ENCODE measurements around the gene NDST3.
A peak's percentile ranks its signal among the peaks of the same experiment; 100 is the strongest.

Gene NDST3

DNA sequence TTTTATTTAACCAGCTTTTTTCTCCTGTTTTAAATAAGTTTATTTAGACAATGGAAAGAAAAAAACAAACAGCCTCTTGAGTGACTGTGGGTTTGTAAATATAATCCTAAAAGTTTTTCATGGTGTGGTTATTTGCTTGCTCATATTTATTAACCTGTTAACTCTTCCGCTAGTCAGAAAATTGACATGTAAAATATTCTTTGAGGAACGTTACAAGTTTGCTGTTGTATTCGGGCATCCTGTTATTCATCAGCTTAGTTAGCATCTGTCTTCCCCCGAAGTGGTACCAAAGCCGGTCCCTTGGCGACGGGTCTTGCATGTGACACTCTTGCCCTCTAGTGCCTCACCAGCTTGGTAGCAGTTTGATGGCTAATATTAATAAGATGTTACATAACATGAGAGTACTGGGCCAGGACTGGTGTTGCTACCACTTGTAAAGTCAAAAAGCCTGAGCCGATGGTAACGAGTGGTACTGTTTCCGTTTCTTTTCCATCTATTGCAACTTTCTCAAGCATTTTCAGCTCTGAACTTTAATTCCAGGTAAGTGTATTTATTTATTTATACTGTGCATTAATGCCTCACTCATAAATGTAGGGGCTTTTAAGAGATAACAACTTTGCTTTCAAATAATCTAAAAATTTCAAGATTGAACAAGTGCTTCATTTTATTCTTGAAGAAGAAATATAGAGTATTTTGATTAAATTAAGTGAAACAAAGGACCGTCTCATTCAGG is at the start of gene NDST3:
Gene NDST3, plus strand, starts transcription at position 434 of the 733 bp plus-strand sequence. CDS start 19,425 bp downstream, outside the sequence.
- peak in 11 of 14 donors; percentile 18 to 93 (median 49) for DNase-seq

DNA sequence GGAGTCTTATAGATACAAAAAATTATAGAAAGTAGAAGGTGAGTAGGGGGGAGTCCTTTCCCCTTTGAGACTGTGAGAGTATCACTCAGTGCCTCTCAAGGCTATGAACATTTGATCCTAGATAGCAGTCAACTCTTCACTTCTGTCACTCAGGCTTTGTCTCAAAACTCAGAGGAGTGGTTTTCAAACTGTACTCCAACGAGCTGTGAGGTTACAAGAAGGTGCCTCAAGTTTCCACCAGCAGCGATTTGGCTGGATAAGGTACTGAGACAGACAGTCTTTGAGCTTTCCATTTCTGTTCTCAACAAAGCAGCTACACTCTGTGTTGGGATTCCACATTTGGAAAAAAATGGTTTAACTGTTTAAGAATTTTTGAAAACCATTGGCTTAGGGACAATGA is 48.0 kb upstream of the NDST3 start:
- no peak for DNase-seq

DNA sequence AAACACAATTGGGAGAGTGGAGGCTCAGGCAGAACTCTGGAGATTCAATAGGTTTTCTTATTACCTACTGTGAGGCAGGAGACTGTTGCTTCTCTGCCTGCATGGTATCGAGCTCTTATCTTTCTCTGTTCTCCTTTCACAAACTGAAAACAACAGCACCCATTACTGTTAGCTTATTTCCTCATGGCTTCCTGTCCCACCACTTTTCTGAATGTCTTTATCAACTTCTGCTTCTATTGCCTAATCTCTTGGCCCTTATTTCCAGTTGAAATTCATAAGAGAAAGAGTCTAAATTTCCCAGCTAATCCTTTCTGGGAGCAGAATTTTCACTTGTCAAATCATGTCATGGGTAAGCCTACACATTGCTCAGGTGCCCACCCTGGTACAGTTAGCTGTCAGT is 46.8 kb upstream of the NDST3 start:
- no peak for DNase-seq

DNA sequence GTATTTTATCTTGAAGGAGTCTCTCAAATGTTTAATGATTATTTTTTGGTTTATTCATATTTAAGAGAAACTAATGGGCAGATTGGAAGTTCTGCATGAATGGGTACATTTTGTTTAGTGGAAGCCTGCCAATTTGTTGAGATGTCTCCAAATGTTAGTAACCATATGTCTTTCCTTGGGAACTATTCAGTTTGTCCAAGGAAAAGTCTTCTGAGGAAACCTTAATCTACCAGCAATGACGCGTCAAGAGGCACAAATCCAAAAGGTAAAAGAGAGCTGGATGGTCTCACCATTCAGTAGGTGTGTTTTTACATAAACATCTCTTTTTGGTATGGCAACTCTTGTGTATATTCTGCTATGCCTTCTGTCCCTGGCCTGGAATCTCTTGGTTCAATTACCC is 37.4 kb upstream of the NDST3 start:
- peak in 2 of 14 donors; percentile 0 to 70 for DNase-seq

DNA sequence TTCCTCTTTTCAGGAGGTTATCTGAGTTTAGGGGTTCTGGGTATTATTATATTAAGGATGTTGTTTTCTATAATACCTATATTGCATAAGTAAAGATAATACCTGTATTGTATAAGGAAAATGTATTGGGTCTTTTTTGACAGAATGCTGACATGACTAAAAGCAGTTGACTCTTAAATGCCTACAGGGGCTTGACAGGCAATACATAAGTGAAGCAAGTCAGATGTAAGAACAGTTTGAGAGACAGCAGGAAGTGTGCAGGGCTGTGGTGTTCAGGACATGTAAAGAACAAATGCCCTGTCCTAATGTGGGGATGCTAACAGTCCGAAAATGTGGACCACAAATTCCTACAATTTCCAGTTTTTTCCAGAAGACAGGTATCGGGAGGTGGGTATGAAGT is 30.2 kb upstream of the NDST3 start:
- no peak for DNase-seq

DNA sequence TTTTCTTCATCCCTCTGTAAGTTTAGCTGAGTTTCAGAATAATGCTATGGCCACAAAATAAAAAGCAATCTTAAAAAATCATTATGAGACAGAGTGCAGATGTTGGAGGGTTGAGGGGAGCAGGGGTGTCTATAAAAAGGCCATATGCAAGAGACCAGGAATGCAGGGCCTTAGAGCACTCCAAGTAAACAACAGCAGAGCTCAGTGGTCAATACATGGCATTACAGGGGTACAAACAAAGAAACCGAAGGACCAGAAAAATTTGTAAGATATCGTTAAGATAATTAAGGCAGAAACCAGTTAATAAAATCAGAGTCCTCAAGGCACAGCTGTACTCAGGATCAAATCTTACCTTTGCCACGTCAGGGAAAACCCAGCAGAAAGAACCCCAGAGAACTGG is 28.4 kb upstream of the NDST3 start:
- no peak for DNase-seq

DNA sequence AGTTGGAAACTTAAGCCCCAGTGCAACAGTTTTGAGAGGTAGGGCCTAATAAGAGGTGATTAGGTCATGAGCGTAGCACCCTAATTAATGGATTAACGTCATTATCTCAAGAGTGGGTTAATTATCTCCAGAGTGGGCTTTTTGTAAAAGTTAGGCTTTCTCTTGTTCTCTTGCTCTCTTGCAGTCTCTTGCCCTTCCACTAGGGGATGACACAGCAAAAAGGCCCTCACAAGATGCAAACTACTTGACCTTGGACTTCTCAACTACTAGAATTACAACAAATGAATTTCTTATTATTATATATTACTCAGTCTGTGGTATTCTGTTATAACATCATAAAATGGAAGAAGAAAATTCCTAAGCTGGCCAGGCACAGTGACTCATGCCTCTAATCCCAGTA is 22.1 kb upstream of the NDST3 start:
- no peak for DNase-seq

DNA sequence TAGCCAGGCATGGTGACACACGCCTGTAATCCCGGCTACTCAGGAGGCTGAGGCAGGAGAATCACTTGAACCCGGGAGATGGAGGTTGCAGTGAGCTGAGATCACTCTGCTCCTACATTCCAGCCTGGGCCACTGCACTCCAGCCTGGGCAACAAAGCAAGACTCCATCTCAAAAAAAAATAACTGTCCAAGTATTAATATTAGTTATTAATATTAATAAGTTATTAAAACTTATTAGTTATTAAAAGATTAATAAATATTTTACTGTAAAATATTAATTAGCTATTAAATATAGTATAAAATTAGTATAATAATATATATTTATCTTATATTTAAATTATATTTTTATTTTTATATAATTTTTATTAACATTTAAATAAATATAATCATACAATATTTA is 19.5 kb upstream of the NDST3 start:
- no peak for DNase-seq

DNA sequence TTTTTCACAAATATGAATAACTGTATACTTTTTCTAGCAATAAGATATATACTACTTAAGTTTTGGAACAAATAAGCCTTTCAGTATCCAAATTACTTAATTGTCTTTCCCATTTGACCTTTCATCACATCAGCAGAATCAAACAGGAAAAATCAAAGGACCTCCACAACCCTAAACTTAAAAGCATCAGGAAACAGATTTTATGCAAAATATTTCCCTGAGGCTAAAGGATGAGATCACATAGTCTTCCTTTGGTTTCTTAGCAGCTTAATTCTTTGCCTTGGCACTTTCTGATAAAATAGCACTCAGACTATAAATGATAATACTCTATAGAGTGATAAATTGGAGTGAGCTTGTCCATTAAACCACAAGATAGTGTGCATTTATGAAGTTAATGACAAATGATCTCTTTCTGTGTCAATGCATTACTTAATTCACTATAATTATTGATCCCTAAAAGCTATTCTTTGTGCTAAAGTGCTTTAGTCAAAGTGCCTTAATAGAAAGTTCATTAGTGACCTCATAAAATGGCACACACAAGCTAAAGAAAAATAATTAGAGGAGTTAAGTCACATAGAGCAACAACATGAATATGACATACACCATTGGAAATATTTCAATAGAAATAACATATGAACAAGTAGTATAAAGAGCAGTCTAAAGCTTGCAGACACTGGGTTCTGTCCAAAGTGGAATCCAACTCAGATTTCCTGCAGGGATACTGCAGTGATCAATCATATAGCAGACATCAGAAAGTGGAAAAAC is 15.7 kb upstream of the NDST3 start:
- no peak for DNase-seq

DNA sequence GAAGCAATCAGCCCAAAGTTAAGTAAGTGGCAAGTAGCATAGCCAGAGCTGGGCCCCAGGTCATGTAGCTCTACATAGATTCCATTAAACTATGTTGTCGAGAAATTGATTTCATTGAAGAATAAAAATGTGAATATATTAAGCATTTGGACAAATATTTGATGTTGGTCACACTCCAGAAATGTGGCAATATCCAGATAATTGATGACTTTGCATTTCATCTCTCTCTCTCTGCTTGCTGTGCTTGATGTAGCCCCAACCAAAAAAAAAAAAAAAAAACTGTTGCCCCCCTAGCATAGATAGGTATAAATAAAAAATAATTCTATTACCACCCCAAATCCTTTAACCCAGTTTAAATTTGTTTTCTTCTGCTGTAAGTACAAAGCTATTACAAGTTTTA is 7.5 kb upstream of the NDST3 start:
- DNase-seq, result no peak

DNA sequence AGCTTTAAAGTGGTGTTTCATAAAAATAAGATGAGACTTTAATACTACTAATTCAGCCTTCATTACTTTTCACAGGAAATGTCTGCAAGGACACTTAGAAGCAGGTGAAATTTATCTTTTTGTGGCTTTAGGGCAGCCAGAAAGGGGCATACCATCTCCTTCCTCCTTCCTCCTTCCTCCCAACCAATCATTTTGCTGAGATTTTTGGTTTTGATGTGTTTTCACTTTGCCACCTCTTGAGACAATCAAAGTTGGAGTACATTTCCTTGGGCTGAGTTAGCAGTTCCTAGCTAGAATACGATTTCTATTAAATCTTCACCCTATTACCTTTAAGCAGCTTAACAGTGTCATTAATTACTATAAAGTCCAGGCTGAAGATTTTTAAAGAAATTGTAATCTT is 5.1 kb upstream of the NDST3 start:
- DNase-seq, result no peak

DNA sequence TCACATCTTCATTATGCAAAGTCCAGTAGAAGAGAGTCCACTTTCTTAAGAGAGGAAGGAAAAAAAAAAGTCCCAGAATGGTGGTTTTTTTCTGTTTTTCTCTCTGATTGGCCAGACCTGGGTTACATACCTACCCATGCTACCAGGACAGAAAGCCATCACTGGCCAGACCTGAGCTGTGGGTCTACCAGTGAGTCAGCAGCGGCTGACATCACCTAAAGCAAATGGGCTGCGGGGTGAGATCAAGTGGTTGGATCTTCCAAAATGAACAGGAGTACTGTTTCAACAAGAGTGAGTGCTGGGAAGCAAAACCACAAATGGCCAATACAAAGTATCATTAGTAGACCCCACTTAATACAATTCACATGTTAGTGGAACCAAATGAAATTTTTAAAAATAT is 1.6 kb upstream of the NDST3 start:
- DNase-seq, result peak in 2 of 14 donors; percentile 4 to 77

DNA sequence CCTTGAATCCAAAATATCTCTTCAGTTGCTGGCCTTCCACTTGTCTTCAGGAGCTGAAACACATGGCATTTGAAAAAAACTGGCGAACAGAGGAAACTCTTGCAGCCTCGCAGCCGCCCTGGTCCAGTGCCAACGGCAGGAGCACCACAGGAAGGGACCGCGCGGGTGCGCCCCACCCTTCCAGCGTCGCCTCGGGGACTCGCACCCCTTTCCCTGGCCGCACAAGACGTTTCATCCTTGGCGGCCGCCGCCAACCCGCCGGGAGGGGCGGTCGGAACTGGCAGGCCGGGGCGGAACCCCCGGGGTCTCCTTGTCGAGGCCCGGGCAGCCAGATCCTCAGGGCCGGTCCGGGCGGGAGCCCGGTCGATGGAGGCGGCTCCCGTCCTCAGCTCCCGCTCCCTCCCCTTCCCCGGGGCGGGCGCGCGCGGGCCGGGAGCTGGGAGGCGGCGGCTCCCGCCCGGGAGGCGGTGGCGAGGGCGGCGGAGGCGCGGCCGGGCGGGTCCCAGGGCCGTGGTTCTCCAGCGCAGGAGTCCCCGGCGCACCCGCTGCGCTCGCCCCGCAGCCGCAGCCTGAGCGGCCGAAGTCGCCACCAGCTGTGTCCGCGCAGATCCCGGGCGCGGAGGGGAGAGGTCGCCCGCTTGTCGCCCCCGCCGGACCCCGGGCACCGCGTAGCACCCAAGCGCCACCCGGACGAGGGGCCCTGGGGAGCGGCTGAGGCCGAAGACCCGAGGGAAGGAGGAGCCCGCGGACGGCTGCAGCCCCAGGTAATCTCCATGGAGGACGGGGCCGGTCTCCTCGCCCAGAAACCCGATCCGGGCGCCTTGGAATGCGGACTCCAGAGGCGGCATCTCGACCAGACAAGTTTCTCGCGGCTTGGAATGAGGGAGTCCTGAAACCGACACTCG is 886 bp upstream of the NDST3 start:
- peak in 11 of 14 donors; percentile 4 to 77 (median 36) for DNase-seq

DNA sequence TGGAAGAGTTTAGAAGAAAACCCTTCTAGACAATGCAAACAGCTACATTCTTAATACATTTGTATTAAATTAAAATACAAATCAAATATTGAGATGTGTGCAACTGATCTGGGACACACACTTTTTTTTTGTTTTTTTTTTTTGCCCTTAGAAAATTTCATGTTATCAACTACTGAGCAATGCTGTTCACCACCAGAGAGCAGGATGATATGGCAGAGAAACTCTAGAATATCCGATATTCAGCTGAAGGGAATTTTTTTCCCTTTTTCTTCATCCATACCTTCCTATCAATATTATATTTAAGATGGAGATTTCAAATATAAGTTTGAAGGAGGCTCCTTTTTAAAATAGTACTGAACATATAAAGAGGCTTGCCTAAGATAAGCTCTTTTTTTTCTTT is 1.0 kb downstream of the NDST3 start:
- DNase-seq, result peak in 1 of 14 donors; percentile 24

DNA sequence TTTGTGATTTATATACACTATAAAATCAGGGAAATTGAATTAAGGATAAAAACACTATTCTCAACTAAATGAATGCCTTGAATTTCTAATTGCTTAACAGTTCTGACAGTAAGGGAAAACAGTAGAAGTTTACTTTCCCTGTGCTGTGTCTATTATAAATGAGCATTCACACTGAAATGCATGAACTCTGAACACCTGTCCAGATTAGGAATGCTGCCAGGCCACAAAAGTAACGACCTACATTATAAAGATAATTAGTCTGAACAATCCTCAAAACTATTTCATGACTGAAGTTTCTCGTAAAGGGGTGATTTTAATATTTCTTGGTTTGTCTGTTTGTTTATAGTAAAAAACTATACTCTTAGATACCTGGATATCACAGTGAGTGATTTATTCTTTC is 2.0 kb downstream of the NDST3 start:
- DNase-seq, result peak in 1 of 14 donors; percentile 41

DNA sequence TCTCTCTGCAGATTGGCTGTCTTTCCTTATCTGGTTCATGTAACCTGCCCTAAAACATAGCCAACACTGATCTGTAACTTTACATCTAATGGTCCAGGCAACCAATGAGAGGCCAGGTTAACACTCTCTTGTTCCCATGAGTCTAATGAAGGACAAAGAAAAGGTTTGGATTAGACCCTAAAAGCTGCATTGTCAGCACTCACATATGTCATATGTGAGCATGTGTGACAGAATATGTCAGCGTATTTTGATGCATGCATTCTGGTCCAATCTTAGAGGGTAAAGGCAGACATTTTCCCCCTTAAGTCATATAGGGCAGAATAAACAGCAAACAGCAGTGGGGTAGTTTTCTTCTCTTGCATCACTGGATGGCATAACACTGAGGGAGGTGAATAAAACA is 3.7 kb downstream of the NDST3 start:
- DNase-seq, result peak in 1 of 14 donors; percentile 32

DNA sequence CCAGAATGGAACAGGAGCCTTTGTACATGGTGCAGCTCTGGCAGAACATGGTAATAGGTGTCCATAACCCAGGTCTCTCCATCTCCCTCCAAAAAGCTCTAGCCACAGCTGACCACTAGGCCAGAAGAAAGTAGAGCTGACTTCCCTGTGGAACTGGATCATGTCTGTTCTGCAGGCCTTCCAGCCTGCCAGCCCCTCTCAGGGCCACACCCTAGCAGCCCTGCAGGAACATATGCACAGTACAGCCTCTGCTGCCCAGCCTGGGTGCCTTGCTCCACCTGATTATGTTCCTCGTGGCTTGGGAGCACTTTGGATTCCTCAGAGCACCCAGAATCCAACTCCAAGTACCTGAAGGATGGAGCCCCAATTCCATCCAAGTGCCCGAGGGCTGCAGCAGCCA is 12.0 kb downstream of the NDST3 start:
- no peak for DNase-seq

DNA sequence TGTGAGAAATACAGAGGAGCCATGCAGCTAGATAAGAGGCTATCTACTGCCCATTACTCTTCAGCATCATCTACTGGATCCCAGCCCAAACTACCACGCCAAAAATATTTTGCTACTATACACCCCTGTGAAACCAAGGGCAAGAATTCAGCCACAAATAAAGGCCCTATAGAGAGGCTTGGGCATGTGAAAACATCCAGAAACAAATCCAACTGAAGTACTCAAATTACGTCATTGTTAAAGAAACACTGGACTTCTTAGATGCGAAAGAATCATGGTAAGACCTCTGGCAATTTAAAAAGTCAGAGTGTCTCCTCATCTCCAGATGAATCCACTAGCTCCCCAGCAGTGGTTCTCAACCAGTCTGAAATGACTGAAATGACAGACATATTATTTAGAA is 12.8 kb downstream of the NDST3 start:
- DNase-seq, result no peak

DNA sequence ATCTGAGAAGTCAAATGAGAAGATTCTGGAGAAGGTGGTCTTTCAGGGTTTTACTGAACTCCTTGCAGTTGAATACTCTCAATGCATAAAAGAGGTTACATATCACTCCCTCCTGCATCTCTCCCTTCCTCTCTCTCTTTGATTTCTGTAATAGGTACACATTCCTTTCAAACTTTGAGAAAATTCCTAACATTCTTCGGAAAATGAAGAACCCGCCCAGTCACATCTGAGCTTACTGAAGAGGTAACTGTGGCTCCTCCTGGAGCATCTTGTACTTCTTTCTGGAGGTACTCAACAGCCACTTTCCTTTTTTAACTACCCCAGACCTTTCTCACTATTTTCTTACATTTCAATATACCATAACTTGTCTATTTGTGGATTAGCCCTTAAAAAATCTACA is 24.7 kb downstream of the NDST3 start:
- no peak for DNase-seq

DNA sequence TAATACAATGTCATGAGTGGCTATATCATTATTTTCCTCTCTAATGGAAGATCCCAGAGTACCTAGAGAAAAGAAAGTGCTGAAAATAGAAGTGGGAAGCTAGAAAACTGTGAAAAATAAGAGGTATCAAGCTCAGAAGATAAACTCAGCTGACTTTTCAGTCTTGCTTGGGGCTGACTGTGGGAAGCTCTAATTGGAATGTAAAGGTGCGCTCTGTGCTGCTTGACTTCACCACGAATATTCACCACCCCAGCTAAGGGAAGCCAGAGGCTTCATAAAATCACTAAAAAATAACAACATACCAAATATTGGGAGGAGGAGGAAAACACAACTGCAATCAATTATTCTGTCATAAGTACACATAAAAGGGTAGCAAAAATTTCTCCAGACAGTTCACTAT is 25.1 kb downstream of the NDST3 start:
- no peak for DNase-seq

DNA sequence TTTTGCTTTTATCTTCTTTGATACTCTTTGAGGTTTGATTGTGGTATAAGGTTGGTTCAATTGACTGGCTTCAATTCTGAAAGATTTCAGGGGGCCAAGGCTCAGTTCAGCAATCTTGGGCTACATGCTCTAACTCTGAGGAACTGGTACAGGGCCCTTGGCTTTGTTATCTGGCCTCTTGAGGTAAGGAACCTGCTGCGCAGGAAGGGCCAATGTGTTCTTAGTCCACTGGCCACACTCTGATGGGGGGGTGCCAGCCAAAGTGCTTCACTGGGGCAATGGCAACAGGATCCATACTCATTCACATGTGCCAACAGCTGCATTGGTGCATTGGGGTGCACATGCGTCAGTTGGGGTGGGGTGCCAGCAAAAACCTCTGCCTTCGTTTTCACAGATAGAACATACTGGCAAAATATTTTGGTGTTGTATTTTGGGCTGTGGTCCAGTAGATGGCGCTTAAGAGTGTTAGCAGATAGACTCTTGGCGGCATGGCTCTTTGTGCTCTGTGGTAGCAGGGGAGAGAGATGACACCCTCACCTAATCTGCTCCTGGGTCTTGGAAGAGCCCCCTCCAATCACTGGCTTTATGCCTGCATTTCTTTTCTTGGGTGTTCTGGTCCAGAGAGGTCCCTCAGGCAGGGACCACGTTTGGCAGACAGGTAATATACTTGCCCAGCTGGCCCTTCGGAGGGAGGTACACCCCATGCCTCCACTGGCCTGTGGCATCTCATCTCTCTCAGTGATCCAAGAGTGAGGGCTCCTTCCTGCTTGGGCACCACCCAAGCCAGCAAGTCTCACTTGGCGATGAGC is 42.9 kb downstream of the NDST3 start:
- DNase-seq, result no peak

DNA sequence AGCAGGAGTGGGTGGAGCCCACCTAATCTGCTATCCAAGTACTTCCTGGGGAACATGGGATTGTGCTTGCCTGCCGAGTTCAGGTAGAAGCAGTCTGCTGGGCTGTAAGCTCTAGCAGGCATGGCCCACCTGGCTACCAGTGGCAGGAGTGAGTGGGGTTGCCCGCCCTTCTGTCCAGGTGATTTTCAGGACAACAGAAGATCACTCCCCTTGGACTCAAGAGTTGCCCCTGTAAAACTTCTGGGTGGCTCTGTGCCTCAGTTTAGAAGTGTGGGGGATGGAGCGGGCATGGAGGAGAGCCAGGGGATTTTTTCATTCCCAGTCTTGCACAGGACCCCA is 43.5 kb downstream of the NDST3 start:
- no peak for DNase-seq
